ENCODE results near the gene TOPAZ1.
A peak's percentile ranks its signal among the peaks of the same experiment; 100 is the strongest.

The TOPAZ1 gene

GRCh38 chr3:44241706-44242105 lies at the start of gene TOPAZ1:
TOPAZ1 (plus strand) TSS chr3:44241886; CDS start chr3:44242054, 168 bp downstream.
- H3K27me3 Mint-ChIP-seq, result peaks cover 6 to 11% of the 10 kb centered on the region in 2 donors
- no peak within 1 kb of the TSS for H3K4me3 Mint-ChIP-seq

GRCh38 chr3:44198284-44199269 lies 43.1 kb upstream of the TOPAZ1 start:
- Mint-ChIP-seq H3K9me3 (no peaks in the 10 kb centered on the region), H3K27ac (no peak overlapping the region), H3K4me3 (no peak overlapping the region), H3K27me3 (peaks cover 13 to 14% of the 10 kb centered on the region in 2 donors), H3K36me3 (no peaks in the 10 kb centered on the region), H3K4me1 (no peaks in the 10 kb centered on the region)
- DNase-seq (peak; percentile 62), ATAC-seq (replicated peaks) (peak; percentile 79 to 81)

More at GRCh38 chr3:44241706-44242105, at the start of gene TOPAZ1:
- DNase-seq (no peak), ATAC-seq (replicated peaks) (no peak)
- Mint-ChIP-seq H3K4me1 (no peaks in the 10 kb centered on the region), H3K36me3 (no peaks in the 10 kb centered on the region), H3K27ac (no peak within 1 kb of the TSS), H3K9me3 (no peaks in the 10 kb centered on the region)

- ATAC-seq (replicated peaks), result no peak
- Mint-ChIP-seq H3K4me3 (no peak overlapping the region), H3K36me3 (no peaks in the 10 kb centered on the region), H3K27me3 (peaks cover 2 to 18% of the 10 kb centered on the region in 2 donors), H3K9me3 (no peaks in the 10 kb centered on the region), H3K4me1 (no peaks in the 10 kb centered on the region), H3K27ac (no peak overlapping the region)
- no peak for DNase-seq
Observed at GRCh38 chr3:44206261-44206660, 35.4 kb upstream of the TOPAZ1 start.

- DNase-seq (no peak), ATAC-seq (replicated peaks) (no peak)
- no peak overlapping the region for H3K4me3 Mint-ChIP-seq
- H3K36me3 Mint-ChIP-seq, result no peaks in the 10 kb centered on the region
- H3K27me3 Mint-ChIP-seq, result peaks cover 0 to 13% of the 10 kb centered on the region in 2 donors
- no peaks in the 10 kb centered on the region for H3K4me1 Mint-ChIP-seq
- H3K9me3 Mint-ChIP-seq, result no peaks in the 10 kb centered on the region
- no peak overlapping the region for H3K27ac Mint-ChIP-seq
Observed at GRCh38 chr3:44206862-44207652, 34.6 kb upstream of the TOPAZ1 start.

GRCh38 chr3:44208086-44208485 lies 33.6 kb upstream of the TOPAZ1 start:
- H3K36me3 Mint-ChIP-seq, result no peaks in the 10 kb centered on the region
- H3K4me1 Mint-ChIP-seq, result no peaks in the 10 kb centered on the region
- DNase-seq (no peak), ATAC-seq (replicated peaks) (no peak)
- peaks cover 4 to 13% of the 10 kb centered on the region in 2 donors for H3K27me3 Mint-ChIP-seq
- no peaks in the 10 kb centered on the region for H3K9me3 Mint-ChIP-seq
- no peak overlapping the region for H3K27ac Mint-ChIP-seq
- H3K4me3 Mint-ChIP-seq, result no peak overlapping the region

- Mint-ChIP-seq H3K36me3 (no peaks in the 10 kb centered on the region), H3K27me3 (peaks cover 6 to 13% of the 10 kb centered on the region in 2 donors), H3K4me3 (no peak overlapping the region), H3K9me3 (no peaks in the 10 kb centered on the region), H3K27ac (no peak overlapping the region), H3K4me1 (no peaks in the 10 kb centered on the region)
- no peak for ATAC-seq (replicated peaks)
- DNase-seq, result no peak
Observed at GRCh38 chr3:44208568-44208967, 33.1 kb upstream of the TOPAZ1 start.

GRCh38 chr3:44210967-44211366 lies 30.7 kb upstream of the TOPAZ1 start:
- H3K4me1 Mint-ChIP-seq, result no peaks in the 10 kb centered on the region
- peaks cover 0 to 2% of the 10 kb centered on the region in 2 donors for H3K36me3 Mint-ChIP-seq
- no peak overlapping the region for H3K27ac Mint-ChIP-seq
- no peak for ATAC-seq (replicated peaks)
- DNase-seq, result no peak
- peaks cover 6 to 22% of the 10 kb centered on the region in 2 donors for H3K27me3 Mint-ChIP-seq
- no peak overlapping the region for H3K4me3 Mint-ChIP-seq
- H3K9me3 Mint-ChIP-seq, result peaks cover 0 to 10% of the 10 kb centered on the region in 2 donors

- H3K27me3 Mint-ChIP-seq, result peaks cover 11 to 30% of the 10 kb centered on the region in 2 donors
- DNase-seq (no peak), ATAC-seq (replicated peaks) (no peak)
- H3K36me3 Mint-ChIP-seq, result no peaks in the 10 kb centered on the region
- H3K27ac Mint-ChIP-seq, result no peak overlapping the region
- H3K4me3 Mint-ChIP-seq, result no peak overlapping the region
- no peaks in the 10 kb centered on the region for H3K4me1 Mint-ChIP-seq
- H3K9me3 Mint-ChIP-seq, result peaks cover 0 to 3% of the 10 kb centered on the region in 2 donors
Observed at GRCh38 chr3:44222337-44222736, 19.3 kb upstream of the TOPAZ1 start.

- no peak overlapping the region for H3K4me3 Mint-ChIP-seq
- H3K27ac Mint-ChIP-seq, result no peak overlapping the region
- ATAC-seq (replicated peaks), result no peak
- no peaks in the 10 kb centered on the region for H3K4me1 Mint-ChIP-seq
- H3K9me3 Mint-ChIP-seq, result peaks cover 0 to 3% of the 10 kb centered on the region in 2 donors
- DNase-seq, result no peak
- no peaks in the 10 kb centered on the region for H3K36me3 Mint-ChIP-seq
- H3K27me3 Mint-ChIP-seq, result peaks cover 11 to 30% of the 10 kb centered on the region in 2 donors
Observed at GRCh38 chr3:44223299-44223698, 18.4 kb upstream of the TOPAZ1 start.

GRCh38 chr3:44224131-44224530 lies 17.6 kb upstream of the TOPAZ1 start:
- no peaks in the 10 kb centered on the region for H3K4me1 Mint-ChIP-seq
- DNase-seq, result no peak
- no peak overlapping the region for H3K4me3 Mint-ChIP-seq
- no peaks in the 10 kb centered on the region for H3K36me3 Mint-ChIP-seq
- peaks cover 11 to 30% of the 10 kb centered on the region in 2 donors for H3K27me3 Mint-ChIP-seq
- H3K27ac Mint-ChIP-seq, result no peak overlapping the region
- H3K9me3 Mint-ChIP-seq, result peaks cover 0 to 1% of the 10 kb centered on the region in 2 donors
- no peak for ATAC-seq (replicated peaks)

GRCh38 chr3:44226573-44226972 lies 15.1 kb upstream of the TOPAZ1 start:
- H3K4me1 Mint-ChIP-seq, result no peaks in the 10 kb centered on the region
- H3K27ac Mint-ChIP-seq, result no peak overlapping the region
- peaks cover 11 to 26% of the 10 kb centered on the region in 2 donors for H3K27me3 Mint-ChIP-seq
- no peak for DNase-seq
- H3K4me3 Mint-ChIP-seq, result no peak overlapping the region
- no peaks in the 10 kb centered on the region for H3K9me3 Mint-ChIP-seq
- no peak for ATAC-seq (replicated peaks)
- no peaks in the 10 kb centered on the region for H3K36me3 Mint-ChIP-seq

- ATAC-seq (replicated peaks) (no peak), DNase-seq (no peak)
- Mint-ChIP-seq H3K4me1 (no peaks in the 10 kb centered on the region), H3K9me3 (no peaks in the 10 kb centered on the region), H3K4me3 (no peak overlapping the region), H3K27ac (no peak overlapping the region), H3K36me3 (no peaks in the 10 kb centered on the region), H3K27me3 (peaks cover 6 to 17% of the 10 kb centered on the region in 2 donors)
Observed at GRCh38 chr3:44227632-44228031, 14.1 kb upstream of the TOPAZ1 start.

- no peaks in the 10 kb centered on the region for H3K36me3 Mint-ChIP-seq
- H3K27ac Mint-ChIP-seq, result no peak overlapping the region
- peaks cover 0 to 6% of the 10 kb centered on the region in 2 donors for H3K27me3 Mint-ChIP-seq
- no peak overlapping the region for H3K4me3 Mint-ChIP-seq
- ATAC-seq (replicated peaks), result no peak
- H3K4me1 Mint-ChIP-seq, result no peaks in the 10 kb centered on the region
- DNase-seq, result no peak
- no peaks in the 10 kb centered on the region for H3K9me3 Mint-ChIP-seq
Observed at GRCh38 chr3:44228900-44229299, 12.8 kb upstream of the TOPAZ1 start.

GRCh38 chr3:44232407-44232806 lies 9.3 kb upstream of the TOPAZ1 start:
- no peaks in the 10 kb centered on the region for H3K9me3 Mint-ChIP-seq
- DNase-seq (no peak), ATAC-seq (replicated peaks) (no peak)
- H3K36me3 Mint-ChIP-seq, result no peaks in the 10 kb centered on the region
- peaks cover 3 to 8% of the 10 kb centered on the region in 2 donors for H3K4me1 Mint-ChIP-seq
- H3K27me3 Mint-ChIP-seq, result peaks cover 6 to 8% of the 10 kb centered on the region in 2 donors
- H3K27ac Mint-ChIP-seq, result no peak overlapping the region
- no peak overlapping the region for H3K4me3 Mint-ChIP-seq
